ENCODE measurements around the gene HES2. TPM values are rescaled to one million over a fixed set of nuclear protein-coding genes. Genes with fewer than 3 reads are reported as not detected.

HES2 gene
- total RNA-seq, 4 donors from 2014 or later, result not detected

- intact Hi-C loops (cut with DNase I), result no loop called here
- no peaks in the 10 kb centered on the region for H3K27me3 ChIP-seq
- 92 to 95% methylated on average over 5 of the region's 5 CpGs for WGBS, 2 donors
Measured at GRCh38 chr1:6466751-6467150, 47.0 kb upstream of the HES2 start.

DNA sequence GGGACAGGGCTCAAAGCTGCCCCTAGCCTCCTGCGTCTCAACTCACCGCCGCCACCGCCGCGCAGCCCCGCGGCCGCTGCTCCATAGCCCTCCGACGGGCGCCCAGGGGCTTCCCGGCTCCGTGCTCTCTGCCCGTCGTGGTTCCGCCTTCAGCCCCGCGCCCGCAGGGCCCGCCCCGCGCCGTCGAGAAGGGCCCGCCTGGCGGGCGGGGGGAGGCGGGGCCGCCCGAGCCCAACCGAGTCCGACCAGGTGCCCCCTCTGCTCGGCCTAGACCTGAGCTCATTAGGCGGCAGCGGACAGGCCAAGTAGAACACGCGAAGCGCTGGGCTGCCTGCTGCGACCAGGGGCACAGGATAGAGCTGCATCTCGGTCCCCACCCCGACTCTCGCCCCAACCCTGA, 46.3 kb upstream of the HES2 start, which contains the start of gene TNFRSF25:
Gene TNFRSF25, minus strand, starts transcription at position 151 of the 400 bp plus-strand sequence. Its CDS starts 66 bp downstream, at position 85.
- Histone ChIP-seq H3K4me3 (replicated peaks in 1 of 3) (no peak within 1 kb of the TSS), H3K36me3 (peaks cover 0 to 6% of the 10 kb centered on the region in 2 donors), H3K27ac (no peak within 1 kb of the TSS), H3K9me3 (no peaks in the 10 kb centered on the region), H3K4me1 (no peaks in the 10 kb centered on the region), H3K27me3 (no peaks in the 10 kb centered on the region)
- intact Hi-C loops (cut with DNase I), result no loop called here
- TF ChIP-seq POLR2A (IDR thresholded peaks at IDR 0.05) (no peak), CTCF (IDR thresholded peaks at IDR 0.05) (no peak)
- no peak for DNase-seq
- WGBS, 2 donors, result 48 to 70% methylated on average over 2 to 3 of the region's 43 CpGs

More at GRCh38 chr1:6466751-6467150, 47.0 kb upstream of the HES2 start:
- TF ChIP-seq CTCF (IDR thresholded peaks at IDR 0.05) (no peak), POLR2A (IDR thresholded peaks at IDR 0.05) (no peak)
- Histone ChIP-seq H3K4me1 (no peaks in the 10 kb centered on the region), H3K27ac (no peak overlapping the region), H3K9me3 (no peaks in the 10 kb centered on the region), H3K36me3 (peaks cover 0 to 6% of the 10 kb centered on the region in 2 donors), H3K4me3 (replicated peaks in 1 of 3) (no peak overlapping the region)
- no peak for DNase-seq

GRCh38 chr1:6465461-6466005, 45.8 kb upstream of the HES2 start:
- no peaks in the 10 kb centered on the region for H3K9me3 ChIP-seq
- H3K4me3 ChIP-seq (replicated peaks in 1 of 3), result no peak overlapping the region
- intact Hi-C loops (cut with DNase I), result no loop called here
- H3K4me1 ChIP-seq, result peaks cover 0 to 4% of the 10 kb centered on the region in 2 donors
- no peak overlapping the region for H3K27ac ChIP-seq
- DNase-seq, result no peak
- H3K27me3 ChIP-seq, result no peaks in the 10 kb centered on the region
- WGBS, 2 donors, result 50 to 75% methylated on average over 1 to 13 of the region's 21 CpGs
- TF ChIP-seq POLR2A (IDR thresholded peaks at IDR 0.05) (no peak), CTCF (IDR thresholded peaks at IDR 0.05) (no peak)
- peaks cover 0 to 6% of the 10 kb centered on the region in 2 donors for H3K36me3 ChIP-seq

- Histone ChIP-seq H3K27me3 (no peaks in the 10 kb centered on the region), H3K4me1 (peaks cover 0 to 8% of the 10 kb centered on the region in 2 donors), H3K9me3 (no peaks in the 10 kb centered on the region), H3K4me3 (replicated peaks in 1 of 3) (no peak overlapping the region), H3K36me3 (peaks cover 0 to 3% of the 10 kb centered on the region in 2 donors), H3K27ac (no peak overlapping the region)
- intact Hi-C loops (cut with DNase I), result no loop called here
- TF ChIP-seq POLR2A (IDR thresholded peaks at IDR 0.05) (no peak), CTCF (IDR thresholded peaks at IDR 0.05) (no peak)
- no peak for DNase-seq
- WGBS, 2 donors, result 90 to 92% methylated on average over 3 to 5 of the region's 5 CpGs
Measured at GRCh38 chr1:6464915-6465314, 45.2 kb upstream of the HES2 start.

- Histone ChIP-seq H3K4me3 (replicated peaks in 1 of 3) (no peak overlapping the region), H3K27me3 (no peaks in the 10 kb centered on the region), H3K9me3 (no peaks in the 10 kb centered on the region), H3K4me1 (peaks cover 0 to 8% of the 10 kb centered on the region in 2 donors), H3K27ac (no peak overlapping the region), H3K36me3 (no peaks in the 10 kb centered on the region)
- intact Hi-C loops (cut with DNase I), result no loop called here
- TF ChIP-seq CTCF (IDR thresholded peaks at IDR 0.05), result no peak
- no peak for TF ChIP-seq POLR2A (IDR thresholded peaks at IDR 0.05)
- WGBS, 2 donors, result 46 to 54% methylated on average over 7 of the region's 7 CpGs
- DNase-seq, result peak; percentile 77 to 83
Measured at GRCh38 chr1:6464514-6464836, 44.8 kb upstream of the HES2 start.
